Left lung (tissue), 10 donors: ENCODE results near the gene UNC80. TPM values are rescaled to one million over a fixed set of nuclear protein-coding genes. Genes with fewer than 3 reads are reported as not detected.

ENCODE experiments used
- ATAC-seq: fragments of 200-7000 bp; cut with Tn5 transposase; one replicate; pipeline ENCODE4 v1.9.1; 2020; ENCODE audit warnings: moderate library complexity
- DNase-seq, 4 donors: peaks; one replicate each; pipeline ENCODE4 v3.0.0-alpha.2; 2013 to 2020
- H3K27ac ChIP-seq, 2 donors: fragments of 200-600 bp; sonication (generic) in 1 of 2; one replicate each; pipeline versions ENCODE4 v1.5.0 to v1.8.0; 2020 to 2021
- H3K27me3 ChIP-seq, 2 donors: fragments of 200-600 bp; sonication (generic) in 1 of 2; one replicate each; pipeline versions ENCODE4 v1.5.0 to v1.8.0; 2020 to 2021
- H3K36me3 ChIP-seq, 2 donors: fragments of 200-600 bp; sonication (generic) in 1 of 2; one replicate each; pipeline versions ENCODE4 v1.5.0 to v1.8.0; 2020 to 2021
- H3K4me1 ChIP-seq, 2 donors: fragments of 200-600 bp; one replicate each; pipeline ENCODE4 v1.8.0; 2021
- H3K4me3 ChIP-seq, 2 donors: fragments of 200-600 bp; sonication (generic) in 1 of 2; one replicate each; pipeline versions ENCODE4 v1.5.0 to v1.8.0; 2020 to 2021; ENCODE audit warnings: mild to moderate bottlenecking in 1 of 2
- H3K9me3 ChIP-seq, 2 donors: fragments of 200-600 bp; sonication (generic) in 1 of 2; one replicate each; pipeline versions ENCODE4 v1.5.0 to v1.8.0; 2020 to 2021
- intact Hi-C, 2 donors: fragments of 100-400 bp; cut with DNase I; formaldehyde crosslinking; loops; one replicate each; pipeline versions ENCODE4 v1.11.2 to v1.14.2; 2022
- polyA plus RNA-seq, 6 donors: library from polyadenylated mRNA; unstranded; fragments of 120-200 nt; gene quantifications; one replicate each; pipeline ENCODE4 v1.2.1, GENCODE V29; 2013; ENCODE audit not compliant: insufficient read length in 6 of 6
- total RNA-seq, 2 donors: library from RNA; stranded (reverse); fragmentation: NEBNext Ultra II Directional; extraction: Animal tissue kit (Norgen Biotek cat#: 25700); gene quantifications; one replicate each; pipeline ENCODE4 v1.2.1, GENCODE V29; 2021
- TF ChIP-seq, protein P1 (sequence below), 2 donors: fragments of 200-600 bp; sonication (generic) in 1 of 2; IDR thresholded peaks; one replicate each; pipeline versions ENCODE4 v1.5.0 to v1.8.0; 2021; ENCODE audit warnings: antibody characterized with exemption in 2 of 2
- donor health status: DM: no; HTN: yes; CAD: no.
- donor health status: DM: no; HTN: no; CAD: no.

The UNC80 gene
- total and polyA plus RNA-seq, 8 donors = 0.06 to 1.8 (median 1.3) TPM; not detected in 1

DNA sequence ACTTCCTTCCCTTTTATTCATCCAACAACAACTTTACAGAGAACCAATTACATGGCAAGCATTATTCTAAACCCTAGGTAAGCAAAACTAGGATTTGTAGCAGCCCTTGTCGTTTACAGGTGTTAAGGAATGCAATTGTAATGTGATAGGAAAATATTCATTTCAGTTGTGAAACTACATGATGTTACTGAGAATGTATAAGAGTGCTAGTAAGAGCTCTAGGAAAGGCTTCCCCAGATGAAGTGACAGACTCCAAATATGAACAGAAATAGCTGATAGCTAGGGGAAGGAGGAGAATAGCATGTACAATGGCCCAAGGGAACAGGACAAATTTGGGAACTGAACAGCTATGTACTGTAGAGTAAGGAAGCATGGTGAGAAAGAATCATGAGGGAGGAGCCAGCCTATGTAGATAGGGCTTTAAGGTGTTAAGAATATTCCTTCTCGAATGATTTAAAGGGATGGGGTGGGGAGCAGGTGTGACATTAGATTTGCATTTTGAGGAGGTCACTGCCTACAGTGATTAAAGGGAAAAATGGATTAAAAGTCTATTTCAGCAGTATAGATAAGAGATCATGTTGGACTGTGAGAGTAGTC, 262.6 kb downstream of the UNC80 start:
- DNase-seq (no peak), ATAC-seq (no peak)
- H3K9me3 ChIP-seq = no peaks in the 10 kb centered on the region
- no peak overlapping the region for H3K27ac ChIP-seq
- intact Hi-C loops = no loop called here
- no peaks in the 10 kb centered on the region for H3K4me1 ChIP-seq
- TF ChIP-seq, protein P1, sequence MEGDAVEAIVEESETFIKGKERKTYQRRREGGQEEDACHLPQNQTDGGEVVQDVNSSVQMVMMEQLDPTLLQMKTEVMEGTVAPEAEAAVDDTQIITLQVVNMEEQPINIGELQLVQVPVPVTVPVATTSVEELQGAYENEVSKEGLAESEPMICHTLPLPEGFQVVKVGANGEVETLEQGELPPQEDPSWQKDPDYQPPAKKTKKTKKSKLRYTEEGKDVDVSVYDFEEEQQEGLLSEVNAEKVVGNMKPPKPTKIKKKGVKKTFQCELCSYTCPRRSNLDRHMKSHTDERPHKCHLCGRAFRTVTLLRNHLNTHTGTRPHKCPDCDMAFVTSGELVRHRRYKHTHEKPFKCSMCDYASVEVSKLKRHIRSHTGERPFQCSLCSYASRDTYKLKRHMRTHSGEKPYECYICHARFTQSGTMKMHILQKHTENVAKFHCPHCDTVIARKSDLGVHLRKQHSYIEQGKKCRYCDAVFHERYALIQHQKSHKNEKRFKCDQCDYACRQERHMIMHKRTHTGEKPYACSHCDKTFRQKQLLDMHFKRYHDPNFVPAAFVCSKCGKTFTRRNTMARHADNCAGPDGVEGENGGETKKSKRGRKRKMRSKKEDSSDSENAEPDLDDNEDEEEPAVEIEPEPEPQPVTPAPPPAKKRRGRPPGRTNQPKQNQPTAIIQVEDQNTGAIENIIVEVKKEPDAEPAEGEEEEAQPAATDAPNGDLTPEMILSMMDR (IDR thresholded peaks at IDR 0.05) = no peak
- peaks cover 0 to 11% of the 10 kb centered on the region in 2 donors for H3K36me3 ChIP-seq
- H3K27me3 ChIP-seq = no peaks in the 10 kb centered on the region
- H3K4me3 ChIP-seq = no peak overlapping the region

DNA sequence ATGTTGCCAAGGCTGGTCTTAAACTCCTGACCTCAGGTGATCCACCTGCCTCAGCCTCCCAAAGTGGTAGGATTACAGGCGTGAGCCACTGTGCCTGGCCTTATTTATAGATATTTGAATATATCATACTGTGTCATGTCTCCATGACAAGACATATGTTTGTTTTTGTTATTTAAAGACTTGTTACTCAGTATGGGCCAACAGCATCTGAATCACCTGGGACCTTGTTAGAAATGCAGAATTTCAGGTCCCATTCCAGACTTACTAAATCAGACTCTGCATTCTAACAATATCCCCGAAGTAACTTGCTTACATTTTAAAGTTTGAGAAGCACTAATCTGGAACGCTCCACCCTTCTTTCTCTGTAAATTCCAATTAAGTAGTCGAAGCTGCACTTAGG, 264.0 kb downstream of the UNC80 start:
- H3K36me3 ChIP-seq = peaks cover 0 to 6% of the 10 kb centered on the region in 2 donors
- intact Hi-C loops = no loop called here
- DNase-seq (no peak), ATAC-seq (no peak)
- H3K27me3 ChIP-seq = no peaks in the 10 kb centered on the region
- TF ChIP-seq, protein P1 (IDR thresholded peaks at IDR 0.05) = no peak
- no peak overlapping the region for H3K27ac ChIP-seq
- H3K4me1 ChIP-seq = no peaks in the 10 kb centered on the region
- H3K4me3 ChIP-seq = no peak overlapping the region
- no peaks in the 10 kb centered on the region for H3K9me3 ChIP-seq

DNA sequence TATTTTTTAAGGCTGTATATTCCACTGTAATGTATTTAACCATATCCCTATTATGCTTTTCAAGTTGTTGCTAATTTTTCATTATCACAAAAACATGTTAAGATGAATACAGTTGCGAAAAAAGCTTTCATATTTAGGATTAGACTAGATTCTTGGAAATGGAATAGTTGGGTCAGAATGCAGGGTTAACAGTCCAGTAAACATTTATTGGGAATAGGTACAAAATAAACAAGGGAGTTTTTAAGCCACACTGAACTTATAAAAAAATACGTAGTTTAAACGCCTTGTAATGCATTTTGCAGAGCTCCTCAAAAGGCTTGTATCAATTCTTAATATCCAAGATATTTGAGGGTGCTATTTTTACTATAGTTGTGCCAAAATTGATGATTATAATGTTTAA, 266.4 kb downstream of the UNC80 start:
- H3K4me1 ChIP-seq = no peaks in the 10 kb centered on the region
- no peaks in the 10 kb centered on the region for H3K9me3 ChIP-seq
- H3K4me3 ChIP-seq = no peak overlapping the region
- no peak for DNase-seq
- TF ChIP-seq, protein P1 (IDR thresholded peaks at IDR 0.05) = no peak
- no peak overlapping the region for H3K27ac ChIP-seq
- no peak for ATAC-seq
- peaks cover 0 to 8% of the 10 kb centered on the region in 2 donors for H3K36me3 ChIP-seq
- H3K27me3 ChIP-seq = no peaks in the 10 kb centered on the region
- intact Hi-C loops = no loop called here

DNA sequence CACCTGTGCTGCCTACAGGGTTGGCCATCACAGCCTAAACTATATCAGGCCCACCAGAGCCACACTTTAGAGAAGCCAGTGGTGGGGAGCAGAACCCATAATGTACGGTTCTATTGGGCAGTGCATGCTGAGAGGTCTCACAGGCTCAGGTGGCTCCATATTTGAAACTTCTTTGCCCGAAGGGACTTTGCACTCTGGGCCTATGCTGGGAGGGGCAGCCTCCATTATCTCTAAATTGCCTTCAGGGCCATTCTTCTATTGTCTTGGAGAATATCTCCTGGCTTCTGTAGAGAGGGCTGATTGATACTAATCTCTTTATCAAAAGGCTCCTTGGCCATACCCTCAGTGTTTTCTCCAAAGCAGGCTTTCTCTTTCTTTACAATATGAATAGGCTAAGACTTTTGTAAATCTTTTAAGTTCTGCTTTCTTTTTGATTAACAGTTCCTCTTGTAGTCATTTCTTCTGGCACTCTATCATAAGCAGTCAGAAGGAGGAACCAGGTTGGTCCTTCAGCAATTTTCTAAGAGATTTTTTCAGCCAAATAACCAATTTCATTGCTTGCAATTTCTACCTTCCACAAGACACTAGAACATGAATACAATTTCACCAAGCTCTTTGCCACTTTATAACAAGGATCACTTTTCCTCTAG, 275.3 kb downstream of the UNC80 start:
- Histone ChIP-seq H3K36me3 (peaks cover 0 to 28% of the 10 kb centered on the region in 2 donors), H3K27me3 (no peaks in the 10 kb centered on the region), H3K9me3 (peaks cover 0 to 8% of the 10 kb centered on the region in 2 donors), H3K4me1 (no peaks in the 10 kb centered on the region), H3K27ac (no peak overlapping the region), H3K4me3 (no peak overlapping the region)
- DNase-seq (no peak), ATAC-seq (no peak)
- intact Hi-C loops = no loop called here
- TF ChIP-seq, protein P1 (IDR thresholded peaks at IDR 0.05) = no peak

Other genes starting within 250 kb of the UNC80 start
- 10 to 100 TPM; 48.0 to 54.5 TPM for gene RPE, start 230.8 kb downstream of the UNC80 start, total RNA-seq
- gene RPE, start 230.8 kb downstream of the UNC80 start, polyA plus RNA-seq = 10 to 100 TPM; 52.1 to 65.9 (median 56.7) TPM